NCI-H128 (cell line): ENCODE measurements around the gene CEP135.
"Not testable (repeated sequence)": the region's sequence is repeated elsewhere in the genome, so short reads cannot be mapped to it uniquely, and the experiment has no call there.

Experiments
- DNase-seq: peaks from one replicate; lab custom pipeline; 2025; ENCODE audit not compliant: unreplicated experiment; lab: John Stamatoyannopoulos, UW

The CEP135 gene

DNA sequence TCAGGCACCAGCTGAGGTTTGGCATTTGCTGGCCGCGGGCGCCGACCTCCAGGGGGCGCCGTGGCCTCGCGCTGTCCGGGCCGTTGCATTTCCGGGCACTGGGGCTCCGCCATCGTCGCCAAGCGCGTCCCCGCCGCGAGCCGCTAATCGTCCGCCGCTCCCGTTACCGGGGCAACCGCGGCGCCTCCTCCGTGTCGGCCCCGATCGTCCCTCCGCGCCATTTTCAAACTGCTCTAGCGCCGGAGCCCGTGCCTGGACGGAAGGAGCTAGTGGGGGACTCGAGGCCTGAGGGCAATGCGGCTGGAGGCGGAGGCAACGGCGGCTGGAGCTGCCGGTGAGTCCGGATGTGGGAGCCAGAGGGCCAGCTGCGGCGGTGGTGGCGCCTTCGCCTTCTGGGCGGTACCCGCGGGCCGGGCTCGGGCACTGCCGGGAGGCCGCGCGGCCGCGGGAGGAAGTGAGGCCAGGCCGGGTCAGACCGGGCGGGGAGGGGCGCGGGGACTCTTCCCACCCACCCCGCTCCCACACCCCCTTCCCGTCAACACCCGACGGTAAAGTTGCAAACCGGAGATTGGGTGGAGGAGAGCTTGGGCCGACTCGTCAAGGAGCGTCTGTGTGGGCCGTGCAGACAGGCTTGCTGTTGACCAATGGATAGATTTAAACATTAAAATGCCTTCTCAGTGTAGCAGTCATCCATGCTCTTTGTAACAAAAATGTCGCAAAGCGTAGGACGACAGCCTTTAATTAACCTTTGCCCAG is at the start of gene CEP135:
CEP135 (plus strand) TSS at position 220 of the 756 bp plus-strand sequence. CDS start 3,186 bp downstream, outside the sequence.
- DNase-seq: peak; percentile 84

GRCh38 chr4:55902677-55903076 is 46.1 kb upstream of the CEP135 start:
- DNase-seq: no peak

DNA sequence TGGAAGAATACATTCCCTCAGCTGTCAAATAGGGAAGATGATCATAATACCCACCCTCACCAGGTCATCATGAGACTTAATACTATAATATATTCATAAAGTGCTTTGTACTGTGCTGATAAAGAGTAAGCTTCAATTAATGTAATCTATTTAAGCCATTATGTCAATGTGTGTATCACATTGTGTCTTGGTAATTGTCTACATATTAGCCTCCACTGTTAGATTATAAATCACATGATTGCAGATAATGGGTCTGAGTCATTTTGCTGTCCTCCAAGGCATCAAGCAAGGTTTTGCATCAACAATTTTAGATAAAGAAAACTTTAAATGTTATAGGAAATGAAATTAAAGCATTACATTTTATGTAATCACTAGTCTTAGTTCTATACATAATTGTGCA is 45.2 kb upstream of the CEP135 start:
- no peak for DNase-seq

DNA sequence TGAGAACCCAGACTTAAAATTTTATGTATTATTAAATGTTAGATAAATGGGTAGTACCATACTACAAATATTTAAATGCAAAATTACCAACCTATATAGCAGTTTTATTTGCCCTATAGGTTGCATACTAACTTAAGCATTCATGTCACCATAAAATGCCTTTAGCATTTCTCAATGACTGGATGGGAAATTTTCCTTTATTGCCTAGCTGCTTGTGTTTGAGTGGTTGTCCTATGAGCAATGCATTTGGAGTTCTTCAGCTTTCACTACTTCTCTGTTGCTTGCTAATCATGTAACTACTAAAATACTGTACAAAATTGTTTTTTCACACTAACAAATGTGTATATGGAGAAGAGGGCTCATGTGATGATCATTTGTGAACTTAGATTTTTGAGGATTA is 44.2 kb upstream of the CEP135 start:
- DNase-seq: no peak

DNA sequence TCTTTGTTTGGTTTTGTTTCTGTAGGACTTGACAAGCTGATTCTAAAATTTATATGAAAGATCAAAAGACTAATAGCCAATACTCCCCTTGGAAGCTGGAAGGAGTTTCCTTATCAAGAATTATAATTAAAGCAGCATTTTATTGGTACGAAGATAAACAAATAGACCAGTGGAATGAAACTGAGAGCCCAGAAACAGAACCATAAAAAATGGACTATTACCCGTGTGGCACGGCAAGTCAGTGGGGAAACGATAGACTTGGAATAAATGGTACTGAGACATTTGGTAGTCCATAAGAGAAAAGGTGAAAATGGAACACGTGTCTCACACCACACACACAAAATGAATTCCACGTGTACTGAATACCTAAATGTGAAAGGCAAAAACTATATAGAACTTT is 42.4 kb upstream of the CEP135 start:
- no peak for DNase-seq

DNA sequence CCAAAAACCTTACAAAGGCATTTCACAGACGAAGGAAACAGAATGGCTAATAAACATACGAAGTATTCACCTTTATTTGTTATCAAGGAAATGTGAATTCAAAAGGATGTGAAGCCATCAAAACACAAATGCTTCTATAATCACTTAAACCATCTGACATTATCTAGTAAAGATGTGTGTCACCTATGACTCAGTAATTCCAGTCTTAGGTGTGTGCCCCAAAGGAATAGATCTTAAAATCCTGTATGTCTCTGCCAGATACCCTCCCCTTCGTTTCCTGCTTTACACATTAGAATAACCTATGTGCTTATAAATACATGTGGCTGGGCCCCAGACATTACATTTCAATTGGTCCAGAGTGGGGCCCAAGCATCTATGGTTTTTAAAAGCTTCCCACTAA is 41.8 kb upstream of the CEP135 start:
- DNase-seq: no peak

GRCh38 chr4:55907469-55907868 is 41.3 kb upstream of the CEP135 start:
- no peak for DNase-seq

DNA sequence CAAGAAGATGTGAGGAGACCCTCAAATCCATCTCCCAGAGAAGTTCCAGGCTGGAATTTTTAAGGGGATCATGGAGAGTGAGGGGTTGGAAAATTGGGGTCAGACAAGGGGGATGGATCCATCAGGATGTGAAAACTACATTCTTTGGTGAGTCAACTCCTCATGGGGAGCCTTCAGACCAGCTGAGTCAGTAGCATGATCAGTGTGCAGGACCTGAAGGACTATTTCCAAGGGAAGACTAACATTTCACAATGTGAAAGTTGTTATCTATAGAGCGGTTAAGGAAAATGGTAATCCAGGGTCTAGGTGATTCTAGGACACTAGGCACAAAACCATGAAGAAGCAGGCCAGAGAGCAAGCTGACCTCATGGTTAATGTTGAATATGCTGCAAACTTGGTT is 38.6 kb upstream of the CEP135 start:
- DNase-seq: no peak

GRCh38 chr4:55912249-55912648 is 36.5 kb upstream of the CEP135 start:
- no peak for DNase-seq

GRCh38 chr4:55920571-55920970 is 28.2 kb upstream of the CEP135 start:
- DNase-seq: no peak

DNA sequence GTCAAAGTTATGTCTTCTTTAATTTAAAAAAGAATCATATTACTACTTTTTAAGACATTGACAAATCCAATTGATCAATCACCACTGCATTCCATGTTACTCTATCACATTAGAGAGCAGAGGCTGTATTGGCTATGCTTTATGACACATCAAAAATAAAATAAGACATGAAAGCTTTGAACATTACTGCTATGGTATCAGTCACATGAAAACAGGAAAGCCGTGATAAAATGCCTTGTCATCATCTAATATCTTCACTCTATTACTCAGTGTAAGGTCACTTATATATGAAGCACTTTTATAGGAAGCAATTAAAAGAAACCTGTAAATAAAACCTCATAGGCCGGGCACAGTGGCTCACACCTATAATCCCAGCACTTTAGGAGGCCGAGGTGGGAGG is 27.7 kb upstream of the CEP135 start:
- no peak for DNase-seq

DNA sequence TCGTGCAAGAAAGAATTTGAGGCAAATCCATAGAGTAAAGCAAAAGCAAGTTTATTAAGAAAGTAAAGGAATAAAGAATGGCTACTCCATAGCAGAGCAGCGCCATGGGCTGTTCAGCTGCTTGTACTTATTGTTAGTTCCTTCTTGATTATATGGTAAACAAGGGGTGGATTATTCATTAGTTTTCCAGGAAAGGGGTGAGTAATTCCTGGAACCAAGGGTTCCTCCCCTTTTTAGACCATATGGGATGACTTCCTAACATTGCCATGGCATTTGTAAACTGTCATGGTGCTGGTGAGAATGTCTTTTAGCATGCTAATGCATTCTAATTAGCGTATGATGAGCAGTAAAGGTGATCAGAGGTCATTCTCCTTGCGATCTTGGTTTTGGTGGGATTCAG is 23.5 kb upstream of the CEP135 start:
- DNase-seq: no peak

DNA sequence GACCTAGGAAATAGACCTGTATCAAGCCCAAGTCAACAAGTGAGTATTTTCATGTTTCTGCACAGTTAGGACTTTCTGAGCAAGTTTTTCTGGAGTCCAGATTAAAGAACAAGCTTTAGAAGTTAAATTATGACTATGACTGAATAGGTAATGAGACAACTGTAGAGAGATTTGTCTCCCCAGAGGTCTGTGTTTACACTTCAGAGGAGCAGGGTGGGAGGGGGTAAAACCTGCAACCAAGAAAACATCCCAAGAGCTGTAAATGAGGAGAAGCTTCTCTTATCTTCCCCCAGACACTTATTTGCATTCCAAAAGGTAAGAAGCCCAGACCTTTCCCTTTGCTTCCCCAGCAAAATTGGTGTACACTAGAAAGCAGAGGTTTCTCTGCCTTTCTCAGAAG is 22.1 kb upstream of the CEP135 start:
- no peak for DNase-seq

DNA sequence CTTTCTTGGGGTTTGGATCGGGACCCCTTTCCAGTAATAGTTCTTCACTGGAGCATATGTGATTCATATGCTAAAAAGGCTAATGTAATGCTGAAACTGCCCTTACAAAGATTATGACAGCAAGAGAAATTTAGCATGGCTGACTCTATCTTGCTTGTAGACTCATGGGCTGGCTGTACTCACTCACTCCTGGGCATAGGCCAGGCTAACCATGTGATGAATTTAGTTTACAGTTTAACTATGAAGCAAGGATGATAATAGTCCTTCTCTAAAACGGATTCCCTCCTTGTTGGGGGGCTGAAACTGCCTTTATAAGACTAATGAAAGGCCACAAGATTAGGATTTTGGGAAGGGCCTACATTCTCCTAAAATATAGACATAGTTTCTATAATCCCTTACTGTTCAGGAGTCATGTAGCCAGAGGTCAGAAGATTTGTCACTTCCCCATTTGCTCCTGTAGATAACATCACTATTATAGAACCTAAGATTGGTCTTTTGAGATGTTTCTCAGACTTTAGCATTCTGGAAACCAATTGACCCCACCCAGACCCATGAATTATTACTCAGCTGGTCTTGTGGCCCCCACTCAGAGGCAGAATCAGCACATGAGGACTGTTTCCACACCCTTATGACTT is 20.8 kb upstream of the CEP135 start:
- DNase-seq: no peak

DNA sequence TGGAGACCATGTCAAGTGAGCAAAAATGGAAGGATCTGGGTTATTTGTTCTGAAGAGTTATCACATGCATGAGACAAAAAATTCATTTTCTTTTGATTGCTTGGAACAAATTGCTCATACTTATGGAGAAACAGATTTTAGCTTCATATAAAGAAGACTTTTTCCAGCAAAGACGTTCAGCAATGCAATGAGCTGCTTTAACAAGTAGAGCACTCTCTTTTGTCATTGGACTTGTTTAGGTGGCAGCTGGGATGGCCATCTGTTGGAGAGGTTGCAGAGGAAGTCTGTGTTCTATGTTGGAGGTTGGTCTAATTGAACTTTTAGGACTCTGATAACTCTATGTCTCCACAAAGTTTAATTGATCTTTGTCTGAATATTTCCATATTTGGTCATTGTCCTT is 19.9 kb upstream of the CEP135 start:
- DNase-seq: no peak

DNA sequence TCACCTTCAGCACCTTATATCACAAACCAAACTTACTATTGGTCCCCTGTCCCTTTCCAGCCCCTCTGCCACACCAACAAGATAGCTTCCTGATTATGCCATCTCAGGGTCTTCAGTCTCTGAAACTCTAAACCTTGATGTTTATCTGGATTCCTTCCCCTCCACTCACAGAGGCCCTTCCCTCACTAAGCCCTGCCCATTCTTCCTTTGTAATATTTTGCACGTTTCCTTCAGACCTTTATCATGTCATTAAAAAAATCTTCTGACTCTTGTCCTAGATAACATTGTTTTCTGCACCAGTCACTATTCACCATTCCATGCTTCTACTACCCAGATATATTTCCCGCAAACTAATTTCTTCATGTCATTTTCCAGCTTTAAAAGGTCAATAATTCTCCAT is 17.7 kb upstream of the CEP135 start:
- no peak for DNase-seq

DNA sequence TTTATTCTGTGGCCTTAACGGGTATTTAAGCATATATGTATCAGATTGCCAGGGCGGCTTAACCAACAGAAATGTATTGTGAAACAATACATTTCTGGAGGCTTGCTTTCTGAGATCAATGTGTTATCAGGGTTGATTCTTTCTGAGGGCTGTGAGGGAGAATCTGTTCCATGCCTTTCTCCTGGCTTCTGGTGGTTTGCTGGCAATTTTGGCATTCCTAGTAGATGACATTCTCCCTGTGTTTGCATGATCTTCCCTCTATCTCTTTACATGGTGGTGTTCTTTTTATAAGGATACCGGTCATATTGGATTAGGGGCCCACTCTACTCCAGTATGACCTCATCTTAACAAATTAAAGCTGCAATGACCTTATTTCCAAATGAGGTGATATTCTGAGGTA is 16.9 kb upstream of the CEP135 start:
- DNase-seq: no peak

- DNase-seq: no peak
Measured at GRCh38 chr4:55932511-55932910, 16.2 kb upstream of the CEP135 start.

DNA sequence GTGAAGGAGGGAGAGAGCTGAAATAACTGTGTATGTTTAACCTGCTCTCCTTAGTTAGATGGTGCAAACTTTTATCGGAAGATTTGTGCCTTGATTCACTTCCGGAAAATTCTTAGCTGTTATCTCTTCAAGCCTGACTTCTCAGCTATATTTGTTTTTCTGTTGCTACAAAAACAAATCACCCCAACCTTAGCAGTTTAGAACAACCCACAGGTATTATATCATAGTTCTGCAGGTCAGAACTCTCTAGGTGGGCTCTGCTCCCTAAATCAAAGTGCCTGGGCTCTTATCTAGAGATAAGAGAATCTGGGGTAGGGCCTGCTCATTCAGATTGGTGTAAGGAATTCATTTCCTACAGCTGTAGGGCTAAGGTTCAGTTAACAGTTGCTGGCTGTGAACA is 15.1 kb upstream of the CEP135 start:
- DNase-seq: no peak

- DNase-seq: not testable (repeated sequence)
Measured at GRCh38 chr4:55935907-55936306, 12.8 kb upstream of the CEP135 start.

DNA sequence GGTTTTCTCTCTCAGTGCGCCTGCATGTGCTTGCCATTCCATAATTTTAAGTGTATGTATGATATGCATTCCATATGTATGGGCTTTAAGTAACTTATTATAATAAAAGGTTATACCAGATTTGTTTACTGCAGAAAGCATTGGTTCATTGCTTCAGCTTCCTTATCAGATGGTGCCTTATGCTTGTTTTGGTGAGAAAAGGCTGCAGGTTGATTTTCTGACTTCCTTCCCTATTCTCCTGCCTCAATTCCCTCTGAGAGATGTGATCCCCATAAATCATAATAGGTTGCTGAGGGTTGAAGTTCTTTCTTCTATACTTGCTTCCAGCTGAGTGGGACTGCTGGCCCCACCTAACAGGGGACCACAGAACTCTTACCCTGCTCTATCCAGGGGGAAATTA is 10.3 kb upstream of the CEP135 start:
- DNase-seq: no peak

DNA sequence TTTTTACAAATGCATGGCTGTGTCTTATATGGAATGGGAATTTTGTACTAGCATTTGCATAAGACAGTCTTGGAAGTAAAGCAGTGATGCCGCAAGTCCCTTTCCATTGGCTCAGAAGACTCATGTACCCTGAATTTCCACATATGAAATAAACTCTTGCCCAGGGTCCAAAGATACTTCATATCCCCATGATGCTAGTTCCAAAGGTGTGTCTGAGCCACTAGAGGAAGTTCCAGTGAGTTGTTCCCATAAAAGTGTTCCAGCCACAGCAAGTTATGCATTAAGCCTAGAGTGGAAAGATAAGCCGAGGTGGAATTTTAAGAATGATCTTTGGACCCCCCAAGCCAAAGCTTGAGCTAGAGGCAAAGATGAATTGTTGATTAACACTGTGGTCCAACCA is 9.3 kb upstream of the CEP135 start:
- DNase-seq: no peak

DNA sequence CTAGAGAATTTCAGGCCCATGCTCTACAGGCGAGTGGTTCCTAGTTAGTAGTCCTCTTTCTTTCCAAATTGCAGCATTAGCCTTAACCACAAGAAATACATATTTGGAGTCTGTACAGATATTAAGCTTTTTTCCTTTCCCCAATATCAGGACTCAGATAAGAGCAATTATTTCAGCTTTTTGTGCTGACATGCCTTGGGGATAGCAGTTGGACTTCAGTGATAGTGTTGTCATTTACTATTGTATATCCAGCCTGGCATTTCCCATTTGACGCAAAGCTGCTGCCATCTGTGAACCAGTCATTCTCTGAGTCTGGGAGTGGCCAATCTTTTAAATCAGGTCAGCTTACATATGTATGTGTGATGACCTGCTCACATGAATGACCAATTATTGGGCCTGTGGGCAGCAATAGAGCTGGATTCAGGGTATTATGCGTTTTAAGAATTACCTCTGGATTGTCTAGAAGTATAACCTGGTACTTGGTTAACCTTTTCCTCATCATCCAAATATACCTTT is 6.8 kb upstream of the CEP135 start:
- no peak for DNase-seq
